ENCODE results near the gene GPBP1.
A peak's percentile ranks its signal among the peaks of the same experiment; 100 is the strongest.
"Not testable (repeated sequence)": the region's sequence is repeated elsewhere in the genome, so short reads cannot be mapped to it uniquely, and the experiment has no call there.

Gene GPBP1

DNA sequence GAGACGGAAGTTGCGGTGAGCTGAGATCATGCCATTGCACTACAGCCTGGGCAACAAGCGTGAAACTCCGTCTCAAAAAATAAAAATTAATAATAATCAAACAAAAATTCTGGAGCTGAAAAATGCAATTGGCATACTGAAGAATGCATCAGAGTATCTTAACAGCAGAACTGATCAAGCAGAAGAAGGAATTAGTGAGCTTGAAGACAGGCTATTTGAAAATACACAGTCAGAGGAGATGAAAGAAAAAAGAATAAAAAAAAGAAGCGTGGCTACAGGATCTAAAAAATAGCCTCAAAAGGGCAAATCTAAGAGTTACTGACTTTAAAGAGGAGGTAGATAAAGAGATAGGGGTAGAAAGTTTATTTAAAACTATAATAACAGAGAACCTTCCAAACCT, 111.2 kb downstream of the GPBP1 start:
- DNase-seq (ENCODE audit: low spot score): not testable (repeated sequence)

DNA sequence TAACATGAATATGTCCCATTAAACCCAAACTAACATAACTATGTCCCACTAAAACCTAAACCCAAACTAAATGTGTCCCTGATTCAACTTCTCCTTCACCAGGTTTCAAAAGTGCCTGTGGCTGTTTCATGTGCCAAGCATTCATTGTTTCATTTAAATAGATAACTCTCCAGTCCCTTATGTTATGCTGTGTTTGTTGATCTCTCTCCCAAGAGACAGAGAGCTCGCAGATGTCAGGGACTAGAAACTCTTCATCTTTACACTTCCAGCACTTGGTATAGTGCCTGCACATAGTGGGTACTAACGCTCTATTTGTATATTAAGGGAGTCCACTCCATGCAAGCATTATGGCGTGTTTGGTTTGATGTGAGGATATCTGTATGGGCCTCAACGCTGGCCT, 118.0 kb downstream of the GPBP1 start:
- DNase-seq (ENCODE audit: low spot score): no peak

DNA sequence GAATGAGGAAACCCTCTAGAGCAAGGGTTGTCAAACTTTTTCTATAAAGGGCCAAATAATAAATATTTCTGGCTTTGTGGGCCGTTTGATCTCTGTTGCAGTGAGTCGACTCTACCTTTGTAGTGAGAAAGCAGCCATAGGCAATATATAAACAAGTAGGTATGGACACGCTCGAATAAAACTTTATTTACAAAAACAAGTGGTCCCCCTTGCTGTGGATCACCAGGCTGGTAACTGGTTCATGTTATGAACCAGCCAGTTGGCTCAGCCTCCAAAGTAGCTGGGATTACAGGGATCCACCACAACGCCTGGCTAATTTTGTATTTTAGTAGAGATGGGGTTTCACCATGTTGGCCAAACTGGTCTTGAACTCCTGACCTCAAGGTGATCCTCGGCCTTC, 118.5 kb downstream of the GPBP1 start:
- no peak for DNase-seq (ENCODE audit: low spot score)

DNA sequence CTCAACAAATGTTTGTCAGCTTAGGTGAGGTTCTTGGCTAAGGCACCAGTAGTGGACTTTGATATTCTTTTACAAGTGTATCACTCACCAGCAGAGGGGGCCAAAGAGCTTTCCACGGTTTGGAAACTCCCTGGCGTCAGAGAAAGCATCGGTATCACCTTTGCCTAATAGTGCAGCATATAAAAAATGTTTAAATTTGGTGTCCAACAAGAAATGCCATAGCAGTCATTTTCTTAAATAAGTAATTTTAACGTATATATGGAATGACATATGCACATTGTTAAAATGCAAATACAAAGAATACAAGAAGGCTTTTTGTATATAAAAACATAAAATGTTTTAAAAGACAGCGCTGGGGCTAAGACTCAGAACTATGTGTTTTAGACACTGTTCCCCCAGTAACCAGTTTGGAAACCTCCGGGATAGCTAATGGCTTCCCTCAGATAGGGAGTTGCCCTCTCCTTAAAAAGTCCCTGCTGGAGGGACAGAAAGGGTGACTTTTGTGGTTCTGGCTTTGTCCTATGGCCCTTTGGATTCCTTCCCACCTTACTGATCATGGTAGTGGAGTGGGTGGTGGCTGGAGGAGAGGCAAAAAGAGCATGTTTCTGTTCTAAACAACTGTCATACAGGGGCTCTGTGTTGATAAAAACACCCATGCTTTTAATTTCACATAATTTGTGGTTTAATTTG, 124.6 kb downstream of the GPBP1 start:
- DNase-seq (ENCODE audit: low spot score): peak; percentile 80

DNA sequence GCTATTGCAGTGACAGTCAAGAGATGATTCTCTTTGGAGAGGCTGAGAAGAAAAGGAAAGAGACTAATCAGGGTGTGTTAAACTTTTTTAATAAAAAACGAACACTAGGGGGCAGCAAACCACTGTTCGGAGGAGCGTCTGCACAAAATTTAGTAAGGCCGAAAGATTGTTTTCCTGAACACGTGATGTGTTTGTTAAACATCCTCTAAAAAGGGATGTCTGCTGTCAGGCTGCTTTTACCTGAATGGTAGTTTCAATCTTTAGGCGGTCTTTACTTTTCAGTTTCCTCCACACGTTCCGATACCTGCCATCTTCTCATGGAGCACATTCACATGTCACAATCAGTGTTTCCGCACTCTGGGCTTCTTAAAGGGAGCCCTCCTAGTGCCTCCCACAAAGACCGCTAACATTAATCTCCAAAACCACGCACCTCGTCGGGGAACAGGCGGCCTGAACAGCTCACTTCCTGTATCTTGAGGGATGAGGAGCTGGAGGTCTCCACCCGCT, 125.2 kb downstream of the GPBP1 start:
- peak; percentile 83 for DNase-seq (ENCODE audit: low spot score)

DNA sequence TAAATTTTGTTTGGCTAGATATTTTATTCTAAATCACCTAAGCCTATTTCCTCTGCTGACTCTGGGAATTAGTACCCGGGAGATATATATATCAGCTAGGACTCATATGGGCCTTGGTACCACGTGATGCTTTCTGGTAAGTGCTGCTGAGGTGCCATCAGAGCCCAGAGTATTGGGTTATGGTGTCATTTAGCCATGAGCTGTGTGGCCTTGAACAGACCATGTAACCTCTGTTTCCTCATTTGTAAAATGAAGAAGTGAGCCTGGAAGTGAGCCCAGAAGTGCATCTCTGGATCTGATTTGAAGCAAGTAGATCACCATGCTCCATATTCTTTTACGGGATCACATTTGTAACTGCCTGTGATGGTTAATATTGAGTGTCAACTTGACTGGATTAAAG, 126.1 kb downstream of the GPBP1 start:
- DNase-seq (ENCODE audit: low spot score): no peak

DNA sequence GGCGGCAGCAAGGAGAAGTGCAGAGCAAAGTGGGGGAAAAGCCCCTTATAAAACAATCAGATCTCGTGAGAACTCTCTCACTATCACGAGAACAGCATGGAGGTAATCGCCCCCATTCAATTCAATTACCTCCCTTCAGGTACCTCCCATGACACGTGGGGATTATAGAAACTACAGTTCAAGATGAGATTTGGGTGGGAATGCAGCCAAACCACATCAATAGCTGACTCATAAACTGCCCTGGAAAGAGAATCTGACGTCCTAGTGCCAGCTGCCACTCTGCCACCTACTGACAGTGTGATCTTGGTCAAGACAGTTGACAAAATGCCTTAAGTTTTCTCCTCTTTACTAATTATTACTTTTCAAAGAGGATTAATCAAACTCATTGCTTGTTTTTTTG, 128.3 kb downstream of the GPBP1 start:
- DNase-seq (ENCODE audit: low spot score): peak; percentile 94

DNA sequence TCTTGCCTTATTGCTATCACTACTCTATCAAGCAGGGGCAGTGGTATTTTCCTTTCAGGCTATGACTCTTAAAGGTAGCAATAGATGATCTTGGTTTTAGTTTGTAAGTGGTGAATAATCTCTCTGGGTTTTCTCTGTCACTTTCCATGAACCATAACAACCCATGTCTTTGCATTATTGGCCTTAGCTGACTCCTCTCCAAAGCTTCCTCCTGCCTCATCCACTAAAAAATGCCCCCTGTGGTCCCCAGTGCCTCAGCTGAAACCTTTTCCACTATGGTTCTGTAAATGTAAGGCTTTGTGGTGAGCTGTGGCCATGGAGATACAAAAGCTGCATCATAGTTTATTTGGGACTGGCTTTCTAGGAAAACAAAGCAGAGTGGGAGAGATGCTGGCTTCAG, 128.8 kb downstream of the GPBP1 start:
- peak; percentile 11 for DNase-seq (ENCODE audit: low spot score)

DNA sequence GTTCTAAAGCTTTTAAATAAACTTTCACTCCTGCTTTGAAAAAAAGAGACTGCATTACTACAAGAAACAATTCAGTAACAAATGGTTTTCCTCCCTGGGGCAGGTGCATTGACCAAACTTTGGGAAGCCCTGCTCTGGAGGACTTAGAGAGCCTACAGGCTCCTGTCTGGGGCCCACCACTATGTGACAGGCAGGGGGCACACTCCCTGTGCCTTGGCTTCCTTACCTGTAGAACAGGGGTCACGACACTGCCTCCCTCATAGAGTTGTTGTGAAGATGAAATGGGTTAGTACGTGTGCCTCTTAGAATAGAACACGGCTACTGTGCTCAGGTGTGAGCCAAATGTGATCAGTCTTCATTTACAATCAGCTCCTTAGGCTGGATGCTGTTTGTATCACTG, 130.1 kb downstream of the GPBP1 start:
- peak; percentile 7 for DNase-seq (ENCODE audit: low spot score)

DNA sequence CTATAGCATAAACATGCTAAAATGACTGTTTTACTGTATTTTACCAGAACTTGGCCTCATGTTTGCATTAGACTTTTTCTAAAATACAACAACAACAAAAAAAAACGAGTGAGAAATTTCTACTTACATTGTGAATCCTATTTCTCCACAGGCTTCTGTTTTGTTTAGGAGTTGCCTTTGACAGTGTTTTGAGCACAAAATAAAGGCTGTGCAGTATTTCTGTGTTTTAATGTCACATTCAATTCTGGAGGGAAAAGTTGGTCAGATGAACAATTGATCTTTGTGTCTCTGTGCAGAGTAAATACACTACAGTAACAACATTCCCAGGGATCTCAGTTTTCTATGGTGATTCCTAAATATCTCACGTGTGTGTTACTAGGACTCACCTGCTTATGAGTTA, 131.1 kb downstream of the GPBP1 start:
- no peak for DNase-seq (ENCODE audit: low spot score)

DNA sequence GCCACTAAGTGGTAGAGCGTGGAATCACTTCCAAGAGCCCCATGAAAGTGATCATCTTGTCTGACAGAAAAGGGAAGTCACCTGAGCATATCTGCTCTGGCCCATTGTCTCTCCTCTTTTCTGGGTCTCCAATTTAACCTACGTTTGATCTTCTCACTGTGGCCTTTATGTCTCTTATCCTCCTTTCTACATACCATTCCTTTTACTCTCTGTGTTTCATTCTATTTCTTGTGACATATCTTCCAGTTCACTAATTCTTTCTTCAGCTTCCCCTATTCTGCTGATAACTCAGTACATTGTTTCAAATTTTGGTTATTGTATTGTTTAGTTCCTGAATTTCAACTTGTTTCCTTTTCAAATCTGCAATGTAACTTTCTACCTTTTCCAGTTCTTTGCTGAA, 132.5 kb downstream of the GPBP1 start:
- no peak for DNase-seq (ENCODE audit: low spot score)

DNA sequence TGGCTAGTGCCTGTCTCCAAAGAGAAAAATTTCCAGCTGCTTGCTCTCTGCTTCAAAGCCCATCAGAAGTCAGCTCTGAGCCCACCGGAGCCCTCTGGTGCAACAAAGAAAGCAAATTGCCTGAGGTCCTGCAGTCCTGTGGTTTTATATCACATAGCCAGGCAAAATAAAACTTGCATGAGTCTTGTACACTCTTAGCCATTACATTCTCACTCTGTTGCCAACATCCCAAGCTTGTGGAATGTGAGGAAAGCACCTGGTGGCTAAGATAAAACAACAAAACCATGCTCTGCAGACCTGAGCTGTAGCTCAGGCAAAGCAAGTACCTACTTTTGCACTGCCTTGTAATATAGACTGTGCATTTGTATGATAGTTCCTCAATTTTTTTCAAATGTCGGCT, 133.7 kb downstream of the GPBP1 start:
- DNase-seq (ENCODE audit: low spot score): no peak

DNA sequence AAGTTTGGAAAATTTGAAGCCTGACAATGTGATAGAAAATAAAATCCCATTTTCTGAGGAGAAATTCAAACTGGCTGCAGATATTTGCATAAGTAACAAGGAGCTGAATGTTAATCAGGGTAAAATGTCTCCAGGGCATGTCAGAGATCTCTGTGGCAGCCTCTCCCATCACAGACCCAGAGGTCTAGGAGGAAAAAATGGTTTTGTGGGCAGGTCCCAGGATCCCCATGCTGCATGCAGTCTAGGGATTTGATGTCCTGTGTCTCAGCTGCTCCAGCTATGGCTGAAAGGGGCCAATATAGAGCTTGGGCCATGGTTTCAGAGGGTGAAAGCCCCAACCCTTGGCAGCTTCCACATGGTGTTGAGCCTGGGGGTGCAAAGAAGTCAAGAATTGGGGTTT, 135.2 kb downstream of the GPBP1 start:
- DNase-seq (ENCODE audit: low spot score): not testable (repeated sequence)

DNA sequence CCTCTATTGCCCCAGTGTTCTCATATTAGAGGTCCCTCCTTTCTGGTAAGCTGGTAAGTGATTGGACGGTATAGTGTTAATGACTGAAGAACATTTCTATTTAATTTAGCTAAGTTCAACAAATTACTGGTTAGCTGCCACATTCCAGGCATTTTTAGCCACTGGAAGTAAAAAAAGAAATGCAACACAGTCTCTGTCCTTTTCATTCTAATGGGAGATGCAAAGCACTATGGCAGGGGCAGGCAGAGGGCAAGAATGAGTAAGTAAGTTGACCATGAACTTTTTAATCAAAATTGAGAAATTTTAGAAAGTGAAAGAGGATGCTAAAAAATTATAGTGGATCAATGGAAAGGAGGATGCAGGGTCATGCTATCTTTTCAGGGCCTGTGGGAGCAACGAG, 137.4 kb downstream of the GPBP1 start:
- DNase-seq (ENCODE audit: low spot score): no peak

DNA sequence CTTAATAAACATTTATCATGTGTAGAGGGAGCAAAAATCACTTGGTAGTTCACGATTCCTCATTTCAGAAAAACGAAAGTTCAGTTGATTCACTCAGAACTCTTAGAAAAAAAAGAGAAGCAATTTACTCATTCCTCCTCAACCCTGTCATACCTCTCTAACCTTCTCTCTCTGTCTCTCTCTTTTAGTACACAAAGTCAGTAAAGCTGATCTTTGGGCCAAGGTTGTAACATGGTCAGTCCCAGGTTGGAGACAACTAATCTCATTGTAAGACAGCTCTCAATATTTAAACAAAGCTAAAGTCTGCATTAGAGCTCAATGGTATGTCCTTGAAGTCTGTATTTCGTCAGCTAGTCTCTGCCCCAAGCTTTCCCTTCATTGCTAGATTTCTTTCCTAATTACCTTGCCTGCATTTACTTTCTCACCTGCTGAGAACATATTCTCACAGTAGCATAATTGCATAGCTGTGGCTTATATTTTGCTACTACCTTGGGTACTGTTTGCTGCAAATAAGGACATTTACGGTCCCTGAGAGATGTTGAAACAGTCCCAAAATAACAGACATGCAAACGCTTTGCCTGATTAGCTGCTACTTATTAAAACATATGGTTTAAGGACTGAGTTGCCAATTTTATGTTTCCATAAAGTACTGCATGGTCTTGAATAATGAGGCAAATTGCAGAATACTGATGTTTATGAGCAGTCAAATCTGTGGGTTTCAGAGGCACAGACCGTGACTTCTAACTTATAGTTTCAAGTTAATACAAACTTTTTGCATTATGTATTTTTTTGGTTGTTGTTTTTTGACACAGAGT, 138.3 kb downstream of the GPBP1 start:
- no peak for DNase-seq (ENCODE audit: low spot score)

DNA sequence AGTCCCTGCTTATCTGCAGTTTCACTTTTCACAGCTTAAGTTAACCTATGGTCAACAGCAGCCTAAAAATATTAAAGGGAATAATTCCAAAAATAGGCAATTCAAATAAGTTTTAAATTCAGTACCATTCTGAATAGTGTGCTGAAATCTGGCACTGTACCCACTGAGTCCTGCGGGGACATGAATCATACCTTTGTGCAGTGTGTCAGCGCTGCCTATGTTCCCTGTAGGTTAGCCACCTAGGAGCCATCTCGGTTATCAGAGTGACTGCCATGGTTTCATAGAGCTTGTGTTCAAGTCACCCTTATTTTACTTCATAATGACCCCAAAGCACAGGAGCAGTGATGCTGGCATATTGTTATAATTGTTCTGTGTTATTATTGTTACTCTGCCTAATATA, 139.9 kb downstream of the GPBP1 start:
- DNase-seq (ENCODE audit: low spot score): no peak

Data from SW480 (cell line).